22Rv1 (cell line): Measurements from ENCODE around the gene FAF1.

Source experiments
- H3K27ac ChIP-seq: fragments of 450-650 bp; 2 replicates; pipeline ENCODE4 v1.5.1; 2017
- CTCF ChIP-seq: fragments of 450-650 bp; IDR thresholded peaks from 2 replicates; pipeline ENCODE4 v1.5.1; 2017; ENCODE audit warnings: mild to moderate bottlenecking
- ZFX ChIP-seq: fragments of 450-650 bp; IDR thresholded peaks from 2 replicates; pipeline ENCODE4 v1.6.1; 2017; ENCODE audit warnings: antibody characterized with exemption, borderline replicate concordance

Gene FAF1

GRCh38 chr1:50841791-50842387 lies 118.2 kb downstream of the FAF1 start:
- TF ChIP-seq CTCF (no peak), ZFX (no peak)
- H3K27ac ChIP-seq, result no peak overlapping the region

GRCh38 chr1:50836117-50836516 lies 124.0 kb downstream of the FAF1 start:
- H3K27ac ChIP-seq, result no peak overlapping the region
- no peak for TF ChIP-seq CTCF
- TF ChIP-seq ZFX, result no peak

- TF ChIP-seq CTCF (no peak), ZFX (no peak)
These were observed 126.9 kb downstream of the FAF1 start for GRCh38 chr1:50833216-50833615.

GRCh38 chr1:50832167-50832566 lies 127.9 kb downstream of the FAF1 start:
- no peak overlapping the region for H3K27ac ChIP-seq
- TF ChIP-seq ZFX, result no peak
- no peak for TF ChIP-seq CTCF

More at GRCh38 chr1:50833216-50833615, 126.9 kb downstream of the FAF1 start:
- H3K27ac ChIP-seq, result no peak overlapping the region

- no peak overlapping the region for H3K27ac ChIP-seq
- TF ChIP-seq CTCF (no peak), ZFX (no peak)
These were observed 128.6 kb downstream of the FAF1 start for GRCh38 chr1:50831300-50832061.

GRCh38 chr1:50830621-50831020 lies 129.4 kb downstream of the FAF1 start:
- no peak for TF ChIP-seq CTCF
- TF ChIP-seq ZFX, result no peak
- H3K27ac ChIP-seq, result no peak overlapping the region

GRCh38 chr1:50829014-50829958 lies 130.8 kb downstream of the FAF1 start:
- no peak for TF ChIP-seq ZFX
- no peak for TF ChIP-seq CTCF

More at GRCh38 chr1:50829014-50829958, 130.8 kb downstream of the FAF1 start:
- no peak overlapping the region for H3K27ac ChIP-seq
